ENCODE results near the gene ZNF697. TPM values are rescaled to one million over a fixed set of nuclear protein-coding genes. Genes with fewer than 3 reads are reported as not detected.
A peak's percentile ranks its signal among the peaks of the same experiment; 100 is the strongest.
"Not testable (repeated sequence)": the region's sequence is repeated elsewhere in the genome, so short reads cannot be mapped to it uniquely, and the experiment has no call there.

ZNF697 gene
- under 1 TPM; 0.50 to 0.63 TPM for total RNA-seq

DNA sequence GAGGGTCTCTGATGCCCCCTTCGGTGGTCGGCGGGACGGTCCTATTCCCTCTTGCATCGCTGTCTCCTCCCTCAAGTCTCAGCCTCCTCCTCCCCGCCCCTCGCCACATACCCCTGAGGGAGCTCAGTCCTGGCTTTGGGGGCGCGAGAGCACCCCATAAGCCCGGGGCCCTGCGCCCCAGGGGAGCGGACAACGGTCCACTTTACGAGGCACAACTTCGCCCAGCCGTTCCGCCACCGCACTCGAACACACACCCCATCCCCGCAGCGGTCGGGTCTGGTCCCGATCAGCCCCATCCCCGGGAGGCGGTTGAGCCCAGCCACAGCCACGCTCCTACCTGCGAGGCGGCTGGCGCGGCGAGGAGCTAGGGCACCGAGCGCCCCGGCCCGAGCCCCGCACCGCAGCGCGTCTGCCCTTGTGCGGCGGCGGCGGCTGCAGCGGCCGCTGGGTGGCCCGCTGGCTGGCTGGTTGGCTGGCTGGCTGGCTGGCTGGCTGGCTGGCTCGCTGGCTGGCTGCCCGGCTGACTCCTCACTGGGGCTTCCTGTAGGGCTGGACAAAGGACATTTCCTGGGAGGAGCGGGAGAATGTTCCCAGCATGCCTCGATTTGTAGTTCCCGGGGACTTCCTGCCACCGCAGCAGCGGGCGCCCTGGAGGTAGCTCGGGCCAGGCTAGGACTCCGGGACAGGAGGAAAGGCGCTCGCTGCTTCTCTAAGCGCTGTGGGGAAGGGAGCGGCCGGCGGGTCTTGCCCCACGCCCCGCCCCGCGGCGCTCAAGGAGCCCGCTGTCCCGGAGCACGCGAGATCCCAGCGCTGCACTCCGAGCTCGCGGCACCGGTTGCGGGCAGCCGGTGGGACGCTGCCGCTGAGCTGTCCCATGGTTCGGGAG, at the start of gene ZNF697:
Gene ZNF697 (minus strand): TSS at position 533 of the 886 bp plus-strand sequence. CDS start 22,166 bp downstream, outside the sequence.
- Mint-ChIP-seq H3K4me3 (peak within 1 kb of the TSS; percentile 66), H3K9me3 (ENCODE audit: low read depth) (no peaks in the 10 kb centered on the region), H3K36me3 (ENCODE audit: low read depth) (no peaks in the 10 kb centered on the region), H3K4me1 (peaks cover 17% of the 10 kb centered on the region), H3K27ac (no peak within 1 kb of the TSS), H3K27me3 (peaks cover 67% of the 10 kb centered on the region)
- intact Hi-C loops (cut with DNase I, micrococcal nuclease), result loop anchor here in 1 of 2 experiments (5.0 kb wide), 1 partner anchor 64 kb away; the partner anchor contains the start of gene PHGDH
- peak; percentile 72 for DNase-seq
- peak; percentile 87 for ATAC-seq
- ChIA-PET POLR2A (no interaction called here), CTCF (interaction anchor here (0.6 to 1.7 kb wide), 6 partner anchors 9 to 161 kb away, joined by 3 to 7 read pairs (median 3); no protein-coding TSS in a partner anchor)

DNA sequence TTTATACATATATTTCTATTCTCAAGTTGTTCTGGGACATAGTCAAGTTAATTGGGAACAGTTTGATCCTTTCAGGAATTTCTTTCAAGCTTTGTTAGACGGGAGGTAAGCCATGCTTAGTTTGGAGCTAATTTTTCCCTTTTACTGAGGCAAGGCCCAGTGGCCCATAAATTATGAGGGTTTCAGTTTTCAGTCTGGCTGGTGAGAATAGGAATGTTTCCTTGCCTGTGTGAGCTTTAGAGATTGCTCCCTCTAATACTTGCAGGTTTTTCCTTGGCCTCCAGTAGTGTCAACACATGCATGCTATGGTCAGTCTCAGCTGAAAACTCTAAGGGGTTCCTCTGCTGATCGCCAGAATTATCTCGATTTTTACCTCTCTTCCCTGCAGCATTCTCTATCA, 49.5 kb upstream of the ZNF697 start:
- peaks cover 25% of the 10 kb centered on the region for H3K27me3 Mint-ChIP-seq
- no peak overlapping the region for H3K27ac Mint-ChIP-seq
- peaks cover 14% of the 10 kb centered on the region for H3K9me3 Mint-ChIP-seq (ENCODE audit: low read depth)
- DNase-seq (no peak), ATAC-seq (no peak)
- no peaks in the 10 kb centered on the region for H3K36me3 Mint-ChIP-seq (ENCODE audit: low read depth)
- ChIA-PET CTCF (interaction anchor here (1.3 kb wide), 1 partner anchor 22 kb away, joined by 3 read pairs; no protein-coding TSS in a partner anchor), POLR2A (no interaction called here)
- H3K4me1 Mint-ChIP-seq, result no peaks in the 10 kb centered on the region
- H3K4me3 Mint-ChIP-seq, result no peak overlapping the region
- intact Hi-C loops (cut with DNase I, micrococcal nuclease), result no loop called here

DNA sequence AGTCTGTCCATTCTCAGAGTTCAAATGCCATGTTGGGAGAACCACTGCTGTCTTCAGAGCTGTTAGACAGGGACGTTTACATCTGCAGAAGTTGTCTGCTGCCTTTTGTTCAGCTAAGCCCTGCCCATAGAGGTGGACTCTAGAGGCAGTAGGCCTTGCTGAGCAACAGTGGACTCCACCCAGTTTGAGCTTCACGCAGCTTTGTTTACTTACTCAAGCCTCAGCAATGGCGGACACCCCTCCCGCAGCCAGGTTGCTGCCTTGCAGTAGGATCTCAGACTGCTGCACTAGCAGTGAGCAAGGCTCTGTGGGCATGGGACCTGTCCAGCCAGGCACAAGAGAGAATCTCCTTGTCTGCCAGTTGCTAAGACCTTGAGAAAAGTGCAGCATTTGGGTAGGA, 48.8 kb upstream of the ZNF697 start:
- H3K4me1 Mint-ChIP-seq; H3K4me3 Mint-ChIP-seq; H3K36me3 Mint-ChIP-seq (ENCODE audit: low read depth); DNase-seq; CTCF ChIA-PET; POLR2A ChIA-PET; ATAC-seq; intact Hi-C loops (cut with DNase I, micrococcal nuclease); H3K27ac Mint-ChIP-seq: not testable (repeated sequence)
- Mint-ChIP-seq H3K9me3 (ENCODE audit: low read depth) (peaks cover 10% of the 10 kb centered on the region), H3K27me3 (peaks cover 26% of the 10 kb centered on the region)

DNA sequence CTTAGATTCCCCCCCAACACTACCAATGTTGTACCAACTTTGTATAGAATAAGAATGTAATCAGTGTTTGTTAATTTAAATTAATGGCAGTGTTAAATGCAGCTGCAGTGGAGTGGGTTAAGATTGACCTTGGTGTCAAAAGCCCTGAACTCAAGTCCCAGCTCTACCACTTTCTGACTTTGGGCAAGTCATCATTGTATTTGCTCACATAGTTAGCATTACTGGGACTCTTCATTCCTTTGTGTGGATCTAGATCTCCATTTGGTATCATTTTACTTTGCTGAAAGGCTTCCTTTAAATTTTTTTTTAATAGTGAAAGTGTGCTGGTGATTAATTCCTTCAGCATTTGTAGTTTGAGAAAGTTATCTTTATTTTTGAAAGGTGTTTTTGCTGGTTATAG, 41.4 kb upstream of the ZNF697 start:
- DNase-seq (no peak), ATAC-seq (no peak)
- Mint-ChIP-seq H3K4me3 (no peak overlapping the region), H3K27me3 (peaks cover 5% of the 10 kb centered on the region), H3K9me3 (ENCODE audit: low read depth) (no peaks in the 10 kb centered on the region), H3K36me3 (ENCODE audit: low read depth) (no peaks in the 10 kb centered on the region), H3K27ac (no peak overlapping the region), H3K4me1 (no peaks in the 10 kb centered on the region)
- ChIA-PET POLR2A (no interaction called here), CTCF (interaction anchor here (1.6 kb wide), 1 partner anchor 12 kb away, joined by 6 read pairs; no protein-coding TSS in a partner anchor)
- intact Hi-C loops (cut with DNase I, micrococcal nuclease), result no loop called here

DNA sequence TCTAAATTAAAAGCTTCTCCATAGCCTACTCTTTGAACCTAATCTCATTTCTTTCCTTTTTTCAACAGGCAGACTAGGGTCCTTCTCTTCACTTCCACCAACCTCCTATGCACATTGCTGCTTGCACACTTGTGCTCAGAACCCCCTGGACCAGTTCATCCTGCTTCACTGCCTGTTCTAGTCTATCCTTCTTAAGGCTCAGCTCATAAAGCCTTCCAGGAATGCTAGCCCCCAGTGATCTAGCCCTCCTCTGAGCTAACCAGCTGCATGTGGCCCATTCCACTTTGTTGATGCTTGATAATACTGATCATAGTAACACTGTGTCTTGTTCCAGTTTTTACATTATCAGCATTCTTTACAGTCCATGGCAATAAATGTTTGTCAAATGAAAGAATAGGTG, 40.7 kb upstream of the ZNF697 start:
- H3K27me3 Mint-ChIP-seq, result peaks cover 4% of the 10 kb centered on the region
- ATAC-seq (no peak), DNase-seq (no peak)
- H3K4me3 Mint-ChIP-seq, result no peak overlapping the region
- intact Hi-C loops (cut with DNase I, micrococcal nuclease), result no loop called here
- no peak overlapping the region for H3K27ac Mint-ChIP-seq
- H3K4me1 Mint-ChIP-seq, result no peaks in the 10 kb centered on the region
- CTCF ChIA-PET, result interaction anchor here (1.6 kb wide), 1 partner anchor 12 kb away, joined by 6 read pairs; no protein-coding TSS in a partner anchor
- H3K9me3 Mint-ChIP-seq (ENCODE audit: low read depth), result no peaks in the 10 kb centered on the region
- no peaks in the 10 kb centered on the region for H3K36me3 Mint-ChIP-seq (ENCODE audit: low read depth)
- POLR2A ChIA-PET, result no interaction called here

DNA sequence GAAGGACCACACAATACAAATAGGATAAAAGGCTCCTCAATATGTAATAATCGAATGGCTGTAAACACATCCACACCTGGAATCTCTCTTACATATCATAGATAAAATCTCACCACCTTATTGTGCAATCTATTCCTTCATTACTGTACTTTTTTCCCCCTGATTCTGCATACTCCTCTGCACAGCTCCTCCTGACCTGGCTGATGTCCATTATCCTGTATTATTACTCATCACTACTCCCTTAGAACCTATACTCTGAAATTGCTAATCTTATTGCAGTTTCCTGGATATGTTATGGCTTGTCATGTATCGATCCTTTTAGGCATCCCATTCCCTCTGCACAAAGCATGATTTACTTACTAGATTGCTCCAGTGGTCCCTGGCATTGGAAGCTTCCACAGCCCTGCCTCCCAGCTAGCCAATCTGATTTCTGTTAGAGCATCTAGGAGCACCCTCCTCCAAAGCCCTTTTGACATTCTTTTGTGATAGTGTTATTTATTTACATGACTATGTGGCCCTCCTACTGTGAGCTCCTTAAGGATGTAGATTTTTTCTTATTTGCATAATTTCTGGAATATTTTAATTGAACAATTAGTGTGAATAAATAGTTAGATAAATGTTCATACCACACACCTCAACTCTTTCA, 39.5 kb upstream of the ZNF697 start:
- Mint-ChIP-seq H3K4me3 (no peak overlapping the region), H3K4me1 (no peaks in the 10 kb centered on the region), H3K27ac (no peak overlapping the region), H3K27me3 (peaks cover under 1% of the 10 kb centered on the region), H3K36me3 (ENCODE audit: low read depth) (no peaks in the 10 kb centered on the region), H3K9me3 (ENCODE audit: low read depth) (no peaks in the 10 kb centered on the region)
- no peak for DNase-seq
- no peak for ATAC-seq
- intact Hi-C loops (cut with DNase I, micrococcal nuclease), result no loop called here
- POLR2A ChIA-PET, result no interaction called here
- CTCF ChIA-PET, result no interaction called here

DNA sequence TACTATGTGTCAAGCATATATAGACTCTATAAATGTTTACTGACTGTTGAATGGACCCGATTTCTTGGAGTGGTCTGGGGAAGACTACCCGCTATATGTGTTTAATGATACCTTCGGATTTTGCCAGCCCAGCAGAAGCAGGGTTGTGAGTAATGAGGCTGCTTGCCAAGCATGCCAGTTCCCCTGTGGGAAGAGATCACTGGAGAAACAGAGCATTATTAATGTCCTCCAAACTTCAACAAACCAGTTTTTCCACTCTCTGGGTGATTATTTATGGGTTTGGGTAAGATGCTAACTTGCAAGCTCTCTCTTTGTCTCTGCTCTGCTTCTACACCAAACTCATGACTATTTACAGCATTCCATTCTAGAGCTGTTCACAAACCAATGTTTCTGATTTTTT, 38.6 kb upstream of the ZNF697 start:
- no peaks in the 10 kb centered on the region for H3K9me3 Mint-ChIP-seq (ENCODE audit: low read depth)
- ChIA-PET CTCF (interaction anchor here (0.6 to 1.3 kb wide), 2 partner anchors 11 to 34 kb away, joined by 3 read pairs; no protein-coding TSS in a partner anchor), POLR2A (no interaction called here)
- H3K27me3 Mint-ChIP-seq, result no peaks in the 10 kb centered on the region
- no peak for DNase-seq
- no peak overlapping the region for H3K27ac Mint-ChIP-seq
- intact Hi-C loops (cut with DNase I, micrococcal nuclease), result no loop called here
- no peaks in the 10 kb centered on the region for H3K4me1 Mint-ChIP-seq
- H3K36me3 Mint-ChIP-seq (ENCODE audit: low read depth), result no peaks in the 10 kb centered on the region
- H3K4me3 Mint-ChIP-seq, result no peak overlapping the region
- no peak for ATAC-seq

- H3K27me3 Mint-ChIP-seq, result peaks cover 5% of the 10 kb centered on the region
- no peak for DNase-seq
- POLR2A ChIA-PET, result no interaction called here
- intact Hi-C loops (cut with DNase I, micrococcal nuclease), result no loop called here
- CTCF ChIA-PET, result interaction anchor here (1.0 kb wide), 1 partner anchor 9 kb away, joined by 7 read pairs; no protein-coding TSS in a partner anchor
- H3K27ac Mint-ChIP-seq, result no peak overlapping the region
- ATAC-seq, result no peak
- H3K36me3 Mint-ChIP-seq (ENCODE audit: low read depth), result no peaks in the 10 kb centered on the region
- H3K4me3 Mint-ChIP-seq, result no peak overlapping the region
- no peaks in the 10 kb centered on the region for H3K4me1 Mint-ChIP-seq
- H3K9me3 Mint-ChIP-seq (ENCODE audit: low read depth), result no peaks in the 10 kb centered on the region
These were observed 35.8 kb upstream of the ZNF697 start for GRCh38 chr1:119683893-119684292.

- intact Hi-C loops (cut with DNase I, micrococcal nuclease), result no loop called here
- Mint-ChIP-seq H3K9me3 (ENCODE audit: low read depth) (no peaks in the 10 kb centered on the region), H3K27ac (no peak overlapping the region), H3K36me3 (ENCODE audit: low read depth) (no peaks in the 10 kb centered on the region), H3K4me1 (no peaks in the 10 kb centered on the region), H3K27me3 (peaks cover 5% of the 10 kb centered on the region), H3K4me3 (no peak overlapping the region)
- CTCF ChIA-PET, result no interaction called here
- POLR2A ChIA-PET, result no interaction called here
- DNase-seq, result no peak
- ATAC-seq, result no peak
These were observed 34.1 kb upstream of the ZNF697 start for GRCh38 chr1:119682141-119682540.

DNA sequence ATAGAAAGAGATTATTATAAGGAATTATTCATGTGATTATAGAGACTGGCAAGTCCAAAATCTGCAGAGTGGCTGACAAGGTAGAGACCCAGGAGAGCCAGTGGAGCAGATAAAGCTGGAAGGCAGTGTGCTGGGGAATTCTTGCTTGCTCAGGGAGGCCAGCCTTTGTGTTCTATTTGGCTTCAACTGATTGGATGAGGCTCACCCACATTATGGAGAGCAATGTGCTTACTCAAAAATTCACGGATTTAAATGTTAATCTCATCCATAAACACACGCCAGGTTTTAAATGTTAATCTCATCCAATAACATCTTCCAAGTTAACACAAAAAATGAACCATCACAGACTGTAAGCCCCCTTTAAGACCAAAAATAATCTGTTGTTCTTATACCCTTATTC, 33.5 kb upstream of the ZNF697 start:
- POLR2A ChIA-PET, result no interaction called here
- CTCF ChIA-PET, result no interaction called here
- no peak overlapping the region for H3K4me3 Mint-ChIP-seq
- H3K4me1 Mint-ChIP-seq, result no peaks in the 10 kb centered on the region
- peaks cover 5% of the 10 kb centered on the region for H3K27me3 Mint-ChIP-seq
- H3K36me3 Mint-ChIP-seq (ENCODE audit: low read depth), result no peaks in the 10 kb centered on the region
- intact Hi-C loops (cut with DNase I, micrococcal nuclease), result no loop called here
- no peak overlapping the region for H3K27ac Mint-ChIP-seq
- no peaks in the 10 kb centered on the region for H3K9me3 Mint-ChIP-seq (ENCODE audit: low read depth)
- ATAC-seq (no peak), DNase-seq (no peak)

DNA sequence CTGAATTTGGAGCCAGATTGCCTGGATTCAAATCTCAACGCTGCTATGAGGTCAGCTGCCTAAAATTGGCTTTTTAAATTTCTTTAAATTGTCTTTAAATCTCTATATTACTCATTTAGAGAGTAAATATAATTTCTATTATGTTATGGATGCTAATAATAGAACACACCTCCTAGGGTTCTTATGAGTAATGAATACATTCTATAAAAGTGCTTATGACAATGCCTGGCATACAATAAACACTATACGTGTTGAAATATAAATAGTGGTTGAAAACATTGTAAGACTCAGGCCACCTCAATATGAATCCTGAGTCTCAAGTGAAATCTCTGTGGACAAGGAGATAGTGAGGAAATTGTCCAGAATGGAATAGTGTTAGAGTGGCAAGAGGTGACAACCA, 32.7 kb upstream of the ZNF697 start:
- H3K27me3 Mint-ChIP-seq, result peaks cover 5% of the 10 kb centered on the region
- no peak for ATAC-seq
- POLR2A ChIA-PET, result no interaction called here
- intact Hi-C loops (cut with DNase I, micrococcal nuclease), result no loop called here
- CTCF ChIA-PET, result interaction anchor here (0.7 kb wide), 1 partner anchor 67 kb away, joined by 3 read pairs; no protein-coding TSS in a partner anchor
- no peak overlapping the region for H3K27ac Mint-ChIP-seq
- H3K4me1 Mint-ChIP-seq, result no peaks in the 10 kb centered on the region
- no peak for DNase-seq
- no peaks in the 10 kb centered on the region for H3K9me3 Mint-ChIP-seq (ENCODE audit: low read depth)
- H3K4me3 Mint-ChIP-seq, result no peak overlapping the region
- H3K36me3 Mint-ChIP-seq (ENCODE audit: low read depth), result no peaks in the 10 kb centered on the region

DNA sequence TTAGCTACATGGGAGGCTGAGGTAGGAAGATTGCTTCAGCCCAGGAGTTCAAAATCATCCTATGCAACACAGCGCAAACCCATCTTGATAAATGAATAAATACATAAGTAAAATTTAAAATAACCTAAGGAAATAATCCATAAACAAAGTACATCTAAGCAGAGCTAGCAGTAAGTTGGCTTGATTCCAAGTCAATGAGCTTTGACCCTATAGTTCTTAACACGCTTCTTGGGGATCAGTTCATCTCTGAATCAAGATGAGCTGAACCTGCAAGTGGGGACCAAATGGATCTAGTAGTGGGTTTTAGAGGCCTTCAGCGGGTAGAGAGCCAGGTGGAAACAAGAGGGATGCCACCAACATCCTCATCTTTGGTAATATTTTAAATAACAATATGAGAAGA, 32.1 kb upstream of the ZNF697 start:
- DNase-seq, result no peak
- ChIA-PET CTCF (interaction anchor here (0.7 to 1.5 kb wide), 3 partner anchors 18 to 67 kb away, joined by 3 to 7 read pairs (median 3); no protein-coding TSS in a partner anchor), POLR2A (no interaction called here)
- Mint-ChIP-seq H3K4me3 (no peak overlapping the region), H3K9me3 (ENCODE audit: low read depth) (no peaks in the 10 kb centered on the region), H3K4me1 (no peaks in the 10 kb centered on the region), H3K27me3 (peaks cover 7% of the 10 kb centered on the region), H3K27ac (no peak overlapping the region), H3K36me3 (ENCODE audit: low read depth) (no peaks in the 10 kb centered on the region)
- no peak for ATAC-seq
- intact Hi-C loops (cut with DNase I, micrococcal nuclease), result no loop called here

Data from activated CD4-positive, alpha-beta T cell treated with anti-CD3 and anti-CD28 coated beads for 36 hours (primary cell).